ENCODE data around the gene IMPG2.
"Not testable (repeated sequence)": the region's sequence is repeated elsewhere in the genome, so short reads cannot be mapped to it uniquely, and the experiment has no call there.

DNA sequence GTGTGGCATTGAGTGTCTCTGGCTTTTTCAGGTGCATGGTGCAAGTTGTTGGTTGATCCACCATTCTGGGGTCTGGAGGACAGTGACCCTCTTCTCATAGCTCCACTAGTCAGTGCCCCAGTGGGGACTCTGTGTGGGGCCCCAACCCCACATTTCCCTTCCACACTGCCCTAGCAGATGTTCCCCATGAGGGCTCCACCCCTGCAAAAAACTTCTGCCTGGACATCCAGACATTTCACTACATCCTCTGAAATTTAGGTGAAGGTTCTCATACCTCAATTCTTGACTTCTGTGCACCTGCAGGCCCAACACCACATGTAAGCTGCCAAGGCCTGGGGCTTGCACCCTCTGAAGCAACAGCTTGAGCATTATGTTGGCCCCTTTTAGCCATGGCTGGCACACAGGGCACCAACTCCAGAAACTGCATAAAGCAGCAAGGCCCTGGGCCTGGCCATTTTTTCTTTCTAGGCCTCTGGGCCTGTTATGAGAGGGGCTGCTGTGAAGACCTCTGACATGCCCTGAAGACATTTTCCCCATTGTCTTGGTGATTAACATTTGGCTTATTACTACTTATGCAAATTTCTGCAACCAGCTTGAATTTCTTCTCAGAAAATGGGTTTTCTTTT is 12.1 kb downstream of the IMPG2 start:
- TF ChIP-seq EZH2 (IDR thresholded peaks at IDR 0.05; ENCODE audit: borderline replicate concordance); CTCF (IDR thresholded peaks at IDR 0.05; ENCODE audit: poor library complexity); EZH2phosphoT487 (IDR thresholded peaks at IDR 0.05; ENCODE audit: low read depth, severe bottlenecking, unreplicated experiment): not testable (repeated sequence)

All from hepatocyte (in vitro differentiated cells).